SK-N-SH (cell line): ENCODE measurements around the gene CFAP69. TPM values are rescaled to one million over a fixed set of nuclear protein-coding genes. Genes with fewer than 3 reads are reported as not detected.

Source experiments
- CTCF ChIA-PET: fragments of 300-600, 350-600 bp; formaldehyde crosslinking; extraction: SDS; loops from one replicate; lab custom pipeline; 2021; lab: Yijun Ruan, JAX
- POLR2A ChIA-PET: fragments of 350-600 bp; sonication (Branson Sonifier 250); formaldehyde crosslinking; extraction: SDS; loops from one replicate; lab custom pipeline; 2020; ENCODE audit warnings: antibody characterized with exemption, inconsistent platforms; lab: Yijun Ruan, JAX
- DNase-seq: peaks from one replicate; pipeline ENCODE4 v3.0.0; 2012
- H2AFZ ChIP-seq: fragments of 200-600 bp; sonication (generic); 2 replicates; pipeline ENCODE4 v1.8.1; 2016; ENCODE audit warnings: antibody characterized with exemption, mild to moderate bottlenecking, low read depth
- H3F3A ChIP-seq: fragments of 200-600 bp; sonication (generic); replicated peaks from 2 replicates; pipeline ENCODE3; 2016; ENCODE audit warnings: antibody characterized with exemption, mild to moderate bottlenecking; ENCODE audit not compliant: insufficient read depth
- H3K27ac ChIP-seq, 2 experiments: fragments of 200-500 bp in 1 of 2; fragments of 200-600 bp in 1 of 2; sonication (Bioruptor generic) in 1 of 2; sonication (generic), shearing (Covaris generic) in 1 of 2; 2 replicates each; pipeline versions ENCODE4 v1.5.1 to v1.6.1; 2014 to 2016; ENCODE audit warnings: low read depth in 2 of 2, inconsistent platforms in 1 of 2, low read length in 1 of 2, mild to moderate bottlenecking in 1 of 2, mixed read lengths in 1 of 2
- H3K27me3 ChIP-seq: fragments of 200-600 bp; sonication (generic), shearing (Covaris generic); 2 replicates; pipeline ENCODE4 v1.6.1; 2016; ENCODE audit warnings: mixed run types; ENCODE audit not compliant: insufficient read depth
- H3K36me3 ChIP-seq, 2 experiments: fragments of 200-500 bp in 1 of 2; fragments of 200-600 bp in 1 of 2; sonication (Bioruptor generic) in 1 of 2; sonication (generic) in 1 of 2; replicated peaks in 1 of 2; 2 replicates each; pipeline versions ENCODE3 to v1.5.1; 2014 to 2016; ENCODE audit warnings: low read length in 1 of 2, mild to moderate bottlenecking in 1 of 2; ENCODE audit not compliant: insufficient read depth in 2 of 2, control insufficient read depth in 1 of 2
- H3K4me1 ChIP-seq, 2 experiments: fragments of 200-500 bp in 1 of 2; fragments of 200-600 bp in 1 of 2; sonication (Bioruptor generic) in 1 of 2; sonication (generic), shearing (Covaris generic) in 1 of 2; 2 replicates each; pipeline versions ENCODE4 v1.5.1 to v1.6.1; 2014 to 2016; ENCODE audit warnings: low read depth in 1 of 2, low read length in 1 of 2, mixed run types in 1 of 2; ENCODE audit not compliant: insufficient read depth in 2 of 2, control insufficient read depth in 1 of 2
- H3K4me2 ChIP-seq: fragments of 200-600 bp; sonication (generic), shearing (Covaris generic); 2 replicates; pipeline ENCODE4 v1.6.1; 2017; ENCODE audit warnings: mixed run types
- H3K4me3 ChIP-seq, 2 experiments: fragments of 200-500 bp in 1 of 2; fragments of 200-600 bp in 1 of 2; sonication (Bioruptor generic) in 1 of 2; sonication (generic), shearing (Covaris generic) in 1 of 2; 2 replicates each; pipeline versions ENCODE4 v1.5.1 to v1.8.1; 2014 to 2016; ENCODE audit warnings: low read depth in 2 of 2, inconsistent platforms in 1 of 2, low read length in 1 of 2, mild to moderate bottlenecking in 1 of 2, mixed read lengths in 1 of 2, moderate library complexity in 1 of 2
- H3K79me2 ChIP-seq: fragments of 200-600 bp; sonication (generic); 2 replicates; pipeline ENCODE4 v1.8.1; 2017; ENCODE audit warnings: mild to moderate bottlenecking; ENCODE audit not compliant: insufficient read depth
- H3K9ac ChIP-seq: fragments of 200-600 bp; sonication (generic); 2 replicates; pipeline ENCODE4 v1.6.1; 2017; ENCODE audit warnings: mixed run types
- H3K9me2 ChIP-seq: fragments of 200-600 bp; sonication (generic); 2 replicates; pipeline ENCODE4 v1.6.1; 2017; ENCODE audit warnings: mixed run types
- H3K9me3 ChIP-seq: fragments of 200-600 bp; sonication (generic); 2 replicates; pipeline ENCODE4 v1.6.1; 2017; ENCODE audit warnings: mixed run types, mild to moderate bottlenecking, moderate library complexity
- H4K20me1 ChIP-seq: fragments of 200-600 bp; sonication (generic); 2 replicates; pipeline ENCODE4 v1.6.1; 2017; ENCODE audit warnings: mild to moderate bottlenecking, mixed run types; ENCODE audit not compliant: insufficient read depth
- CHD2 ChIP-seq: fragments of 150-350 bp; IDR thresholded peaks from 2 replicates; pipeline ENCODE4 v1.6.1; 2018; ENCODE audit warnings: low read length; ENCODE audit not compliant: partially characterized antibody
- ELF1 ChIP-seq: IDR thresholded peaks from 2 replicates; pipeline ENCODE4 v1.4.0; 2012
- FOSL2 ChIP-seq: IDR thresholded peaks from 2 replicates; pipeline ENCODE4 v1.4.0; 2012; ENCODE audit warnings: low read depth, mild to moderate bottlenecking, moderate library complexity, borderline replicate concordance
- FOXJ3 ChIP-seq: sonication (generic); formaldehyde crosslinking; IDR thresholded peaks from 2 replicates; pipeline ENCODE4 v1.5.1; 2020; ENCODE audit warnings: mild to moderate bottlenecking, missing genetic modification reagents
- FOXM1 ChIP-seq: IDR thresholded peaks from 2 replicates; pipeline ENCODE4 v1.4.0; 2012; ENCODE audit warnings: low read depth, mild to moderate bottlenecking
- GABPA ChIP-seq: IDR thresholded peaks from 2 replicates; pipeline ENCODE4 v1.4.0; 2012; ENCODE audit warnings: low read depth, mild to moderate bottlenecking
- IRF3 ChIP-seq: fragments of 150-350 bp; IDR thresholded peaks from 2 replicates; pipeline ENCODE4 v1.6.1; 2016; ENCODE audit warnings: mild to moderate bottlenecking, low read depth, low read length
- MXI1 ChIP-seq: IDR thresholded peaks from 2 replicates; pipeline ENCODE4 v1.6.1; 2012; ENCODE audit warnings: mild to moderate bottlenecking, low read depth, low read length, improper control_type of control experiment
- NRF1 ChIP-seq: IDR thresholded peaks from 2 replicates; pipeline ENCODE4 v1.6.1; 2012; ENCODE audit warnings: low read depth, mild to moderate bottlenecking, low read length
- PBX3 ChIP-seq: IDR thresholded peaks from 2 replicates; pipeline ENCODE4; 2012
- REST ChIP-seq: IDR thresholded peaks from 2 replicates; pipeline ENCODE4 v1.6.1; 2012; ENCODE audit warnings: mild to moderate bottlenecking, low read depth, low read length, moderate library complexity
- SIN3A ChIP-seq: IDR thresholded peaks from 2 replicates; pipeline ENCODE4 v1.6.1; 2012; ENCODE audit warnings: low read depth, mild to moderate bottlenecking, low read length, moderate library complexity, borderline replicate concordance
- TAF1 ChIP-seq: IDR thresholded peaks from 2 replicates; pipeline ENCODE4 v1.6.1; 2012; ENCODE audit warnings: low read depth, mild to moderate bottlenecking, low read length, moderate library complexity, borderline replicate concordance
- TEAD4 ChIP-seq: IDR thresholded peaks from 2 replicates; pipeline ENCODE4 v1.4.0; 2012; ENCODE audit warnings: mild to moderate bottlenecking, borderline replicate concordance; ENCODE audit not compliant: insufficient read depth
- USF1 ChIP-seq: IDR thresholded peaks from 2 replicates; pipeline ENCODE4 v1.4.0; 2012; ENCODE audit warnings: low read depth, borderline replicate concordance
- USF2 ChIP-seq: fragments of 150-350 bp; IDR thresholded peaks from 2 replicates; pipeline ENCODE4 v1.6.1; 2017; ENCODE audit warnings: antibody characterized with exemption, low read length, low read depth, borderline replicate concordance
- YY1 ChIP-seq: IDR thresholded peaks from 2 replicates; pipeline ENCODE4 v1.4.0; 2012; ENCODE audit warnings: low read depth, mild to moderate bottlenecking
- WGBS: methylation state at CpG from one replicate; pipeline ENCODE4 v1.1.6; 2017; ENCODE audit warnings: low lambda C conversion rate; 5-methylcytosine and 5-hydroxymethylcytosine counted together
- polyA plus RNA-seq, 3 experiments: library from polyadenylated mRNA; depleted of rRNA; stranded (reverse); fragments of >200 nt; gene quantifications; 2 replicates each; pipeline ENCODE4 v1.2.3, GENCODE V29; 2012

The CFAP69 gene
- polyA plus RNA-seq, 1 of the 3 experiments (the other 2 are of a cell fraction): 2.3 TPM

- Histone ChIP-seq H3K4me1 (peaks cover 0 to 3% of the 10 kb centered on the region in 2 experiments; a peak in 2 of 4 replicates), H3K4me3 (no peak overlapping the region), H3K9me3 (no peaks in the 10 kb centered on the region), H3K36me3 (peaks cover 5 to 12% of the 10 kb centered on the region in 2 experiments), H3K4me2 (no peak overlapping the region), H2AFZ (no peak overlapping the region), H3K9ac (no peak overlapping the region), H3K27me3 (no peaks in the 10 kb centered on the region), H3K27ac (no peak overlapping the region), H3K79me2 (no peaks in the 10 kb centered on the region; the same call in 1 of the 2 replicates), H3F3A (peaks cover 6% of the 10 kb centered on the region), H3K9me2 (no peaks in the 10 kb centered on the region), H4K20me1 (no peaks in the 10 kb centered on the region)
- no peak for DNase-seq
- ChIA-PET CTCF (interaction anchor here (1.6 kb wide), 1 partner anchor 18 kb away, joined by 3 read pairs; no protein-coding TSS in a partner anchor), POLR2A (no interaction called here)
- 42% methylated on average over 5 of the region's 5 CpGs for WGBS
- TF ChIP-seq FOXJ3 (no peak), FOSL2 (no peak), MXI1 (no peak), GABPA (no peak), YY1 (no peak), IRF3 (no peak), TEAD4 (no peak), ELF1 (no peak), NRF1 (no peak), PBX3 (no peak), REST (no peak), USF1 (no peak), CHD2 (no peak), TAF1 (no peak), FOXM1 (no peak), SIN3A (no peak), USF2 (no peak)
These were observed 12.5 kb upstream of the CFAP69 start for GRCh38 chr7:90232430-90232829.
